Measurements from ENCODE around the gene ZNF692. TPM values are rescaled to one million over a fixed set of nuclear protein-coding genes. Genes with fewer than 3 reads are reported as not detected.

Gene ZNF692
- total RNA-seq, 1 donor from 2014 or later: 73.0 TPM

GRCh38 chr1:248853663-248854375 is 5.1 kb downstream of the ZNF692 start:
- Mint-ChIP-seq H3K4me1 (ENCODE audit: unreplicated experiment) (peaks cover 5% of the 10 kb centered on the region), H3K27me3 (no peaks in the 10 kb centered on the region), H3K9me3 (no peaks in the 10 kb centered on the region), H3K27ac (no peak overlapping the region), H3K36me3 (peaks cover 16% of the 10 kb centered on the region), H3K4me3 (no peak overlapping the region)
- TF ChIP-seq CTCF (conservative IDR thresholded peaks at IDR 0.05): no peak
- DNase-seq (ENCODE audit: extremely low spot score, unreplicated experiment): no peak

GRCh38 chr1:248852481-248853405 is 6.1 kb downstream of the ZNF692 start:
- Mint-ChIP-seq H3K4me3 (no peak overlapping the region), H3K27me3 (no peaks in the 10 kb centered on the region), H3K4me1 (ENCODE audit: unreplicated experiment) (peaks cover 5% of the 10 kb centered on the region), H3K27ac (no peak overlapping the region), H3K36me3 (peaks cover 16% of the 10 kb centered on the region), H3K9me3 (no peaks in the 10 kb centered on the region)
- TF ChIP-seq CTCF (conservative IDR thresholded peaks at IDR 0.05): no peak
- DNase-seq (ENCODE audit: extremely low spot score, unreplicated experiment): peak; percentile 36

DNA sequence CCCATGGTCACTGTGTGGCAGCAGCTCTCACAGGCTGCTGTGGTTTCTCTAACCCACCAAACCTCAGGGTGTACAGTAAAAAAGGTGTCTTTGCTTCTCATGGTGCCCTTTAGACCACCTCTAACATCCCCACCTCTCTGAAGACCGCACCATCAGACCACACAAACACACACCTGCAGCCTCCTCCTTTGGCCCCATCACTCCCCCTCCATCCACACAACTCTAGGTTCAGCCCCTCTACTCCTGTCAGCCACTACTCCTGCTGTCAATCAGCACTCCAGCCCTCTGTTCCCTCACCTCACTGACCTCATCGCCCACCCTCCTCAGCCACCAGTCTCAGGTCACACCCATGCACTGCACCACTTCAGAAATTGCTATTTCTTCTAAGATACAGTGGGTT is 7.5 kb downstream of the ZNF692 start:
- TF ChIP-seq CTCF (conservative IDR thresholded peaks at IDR 0.05): no peak
- peak; percentile 32 for DNase-seq (ENCODE audit: extremely low spot score, unreplicated experiment)

GRCh38 chr1:248850536-248851251 is 8.2 kb downstream of the ZNF692 start:
- TF ChIP-seq CTCF (conservative IDR thresholded peaks at IDR 0.05): no peak
- H3K27me3 Mint-ChIP-seq: no peaks in the 10 kb centered on the region
- no peaks in the 10 kb centered on the region for H3K9me3 Mint-ChIP-seq
- peak; percentile 45 for DNase-seq (ENCODE audit: extremely low spot score, unreplicated experiment)
- peaks cover 16% of the 10 kb centered on the region for H3K36me3 Mint-ChIP-seq
- H3K4me1 Mint-ChIP-seq (ENCODE audit: unreplicated experiment): no peaks in the 10 kb centered on the region
- no peak overlapping the region for H3K4me3 Mint-ChIP-seq
- no peak overlapping the region for H3K27ac Mint-ChIP-seq

More for the DNA sequence above, 7.5 kb downstream of the ZNF692 start:
- H3K4me3 Mint-ChIP-seq: no peak overlapping the region
- no peaks in the 10 kb centered on the region for H3K4me1 Mint-ChIP-seq (ENCODE audit: unreplicated experiment)
- H3K27me3 Mint-ChIP-seq: no peaks in the 10 kb centered on the region
- H3K36me3 Mint-ChIP-seq: peaks cover 16% of the 10 kb centered on the region
- no peaks in the 10 kb centered on the region for H3K9me3 Mint-ChIP-seq
- H3K27ac Mint-ChIP-seq: no peak overlapping the region

DNA sequence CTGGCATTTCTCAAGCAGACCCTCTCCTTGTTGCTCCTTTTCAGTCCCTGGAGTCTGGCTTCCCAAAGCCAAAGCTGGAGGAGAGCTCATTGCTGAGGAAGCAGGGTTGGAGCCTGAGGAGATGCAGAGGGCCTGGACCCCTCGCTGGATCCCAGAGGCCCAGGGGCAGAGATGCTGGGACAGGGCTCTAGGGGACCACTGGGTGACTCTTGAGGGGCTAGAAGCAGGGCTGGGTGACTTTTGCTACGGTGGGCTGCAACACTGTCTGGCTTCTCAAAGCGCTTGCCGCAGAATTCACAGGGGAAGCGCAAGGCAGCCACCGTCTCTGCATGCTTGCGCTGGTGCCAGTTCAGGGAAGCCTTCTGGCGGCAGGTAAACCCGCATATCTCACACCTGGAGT is 8.8 kb downstream of the ZNF692 start:
- Mint-ChIP-seq H3K4me3 (no peak overlapping the region), H3K4me1 (ENCODE audit: unreplicated experiment) (no peaks in the 10 kb centered on the region), H3K27me3 (no peaks in the 10 kb centered on the region), H3K9me3 (no peaks in the 10 kb centered on the region), H3K36me3 (peaks cover 16% of the 10 kb centered on the region), H3K27ac (no peak overlapping the region)
- TF ChIP-seq CTCF (conservative IDR thresholded peaks at IDR 0.05): no peak
- DNase-seq (ENCODE audit: extremely low spot score, unreplicated experiment): peak; percentile 45

All from type B pancreatic cell (in vitro differentiated cells).